Measurements from ENCODE around the gene DUSP1.

The DUSP1 gene

GRCh38 chr5:172724242-172725183 lies 46.5 kb downstream of the DUSP1 start:
- DNase-seq (ENCODE audit: low spot score), result no peak

GRCh38 chr5:172723508-172723907 lies 47.5 kb downstream of the DUSP1 start:
- DNase-seq (ENCODE audit: low spot score), result no peak

- peak; percentile 43 for DNase-seq (ENCODE audit: low spot score)
Measured at GRCh38 chr5:172722327-172722815, 48.6 kb downstream of the DUSP1 start.

GRCh38 chr5:172721455-172722326 lies 49.3 kb downstream of the DUSP1 start:
- no peak for DNase-seq (ENCODE audit: low spot score)

GRCh38 chr5:172720655-172721054 lies 50.3 kb downstream of the DUSP1 start:
- DNase-seq (ENCODE audit: low spot score), result no peak

- no peak for DNase-seq (ENCODE audit: low spot score)
Measured at GRCh38 chr5:172719211-172719610, 51.8 kb downstream of the DUSP1 start.

GRCh38 chr5:172718527-172719114 lies 52.4 kb downstream of the DUSP1 start:
- DNase-seq (ENCODE audit: low spot score), result no peak
